Breast epithelium (tissue), 4 donors: ENCODE results near the gene NOL6. TPM values are rescaled to one million over a fixed set of nuclear protein-coding genes. Genes with fewer than 3 reads are reported as not detected.
"Not testable (repeated sequence)": the region's sequence is repeated elsewhere in the genome, so short reads cannot be mapped to it uniquely, and the experiment has no call there.

Experiments used
- DNase-seq, 2 donors: peaks; one replicate each; pipeline ENCODE4 v3.0.0-alpha.2; 2019; ENCODE audit warnings: low spot score in 2 of 2
- H3K27ac ChIP-seq, 2 donors: fragments of 200-600 bp; sonication (generic) in 1 of 2; one replicate each; pipeline ENCODE4 v1.5.1; 2016 to 2019; ENCODE audit warnings: mild to moderate bottlenecking in 1 of 2
- H3K27me3 ChIP-seq, 2 donors: fragments of 200-600 bp; sonication (generic) in 1 of 2; one replicate each; pipeline versions ENCODE4 v1.5.1 to v1.6.0; 2017 to 2019; ENCODE audit warnings: control low read depth in 1 of 2, mild to moderate bottlenecking in 1 of 2
- H3K36me3 ChIP-seq: fragments of 200-600 bp; one replicate; pipeline ENCODE4 v1.5.1; 2019
- H3K4me1 ChIP-seq, 2 donors: fragments of 200-600 bp; sonication (generic); one replicate each; pipeline ENCODE4 v1.5.1; 2016 to 2019; ENCODE audit warnings: control low read depth in 1 of 2
- H3K4me3 ChIP-seq, 3 donors: fragments of 200-600 bp; sonication (generic); 1 replicate in 2 of 3; 2 replicates in 1 of 3; pipeline ENCODE4 v1.5.1; 2016 to 2019; ENCODE audit warnings: mild to moderate bottlenecking in 3 of 3, moderate library complexity in 2 of 3
- H3K9me3 ChIP-seq, 2 donors: fragments of 200-600 bp; sonication (generic) in 1 of 2; one replicate each; pipeline ENCODE4 v1.5.1; 2016 to 2019; ENCODE audit warnings: control low read depth in 1 of 2
- POLR2A ChIP-seq: fragments of 450-650 bp; IDR thresholded peaks from one replicate; pipeline ENCODE4 v1.6.1; 2016; ENCODE audit warnings: antibody characterized with exemption, mild to moderate bottlenecking, moderate library complexity
- POLR2AphosphoS5 ChIP-seq, 3 donors: sonication (generic); formaldehyde crosslinking; IDR thresholded peaks; one replicate each; pipeline ENCODE4 v1.6.1; 2017; ENCODE audit warnings: antibody characterized with exemption in 3 of 3
- intact Hi-C: fragments of 100-400 bp; cut with DNase I; formaldehyde crosslinking; loops from one replicate; pipeline ENCODE4 v1.15.1; 2023; ENCODE audit warnings: low total_unique reads
- total RNA-seq, 3 donors: library from RNA; depleted of rRNA; stranded (reverse); fragments of >200 nt; gene quantifications; one replicate each; pipeline ENCODE4 v1.1.0, GENCODE V29; 2016
- TF ChIP-seq, protein P1 (sequence below), 3 donors: fragments of 450-650 bp; IDR thresholded peaks; one replicate each; pipeline ENCODE4 v1.5.1; 2016 to 2017; ENCODE audit warnings: antibody characterized with exemption in 3 of 3, mild to moderate bottlenecking in 3 of 3, moderate library complexity in 3 of 3

Gene NOL6
- total RNA-seq, 3 donors from 2014 or later, result 14.2 to 23.9 (median 22.3) TPM

DNA sequence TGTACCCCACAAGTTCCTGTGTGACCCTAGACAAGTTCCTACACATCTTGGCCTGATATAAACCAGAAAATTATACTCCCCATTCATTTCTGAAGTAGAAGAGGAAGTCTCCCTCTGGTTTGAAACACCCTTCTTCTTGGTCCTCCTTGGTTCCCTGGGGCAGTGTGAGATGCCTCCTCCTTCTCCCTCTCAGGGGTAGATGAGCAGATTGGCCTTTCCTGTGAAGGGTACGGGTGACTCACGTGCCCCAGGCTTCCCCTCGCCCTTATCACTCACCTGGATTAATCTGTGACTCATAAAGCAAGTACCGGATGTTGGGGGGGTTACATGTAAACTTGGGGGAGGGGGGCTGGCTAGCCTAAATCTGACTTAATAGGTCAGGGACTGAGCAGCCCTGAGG is 15.3 kb downstream of the NOL6 start:
- no peak for DNase-seq
- Histone ChIP-seq H3K27ac (no peak overlapping the region), H3K36me3 (peaks cover 10% of the 10 kb centered on the region), H3K27me3 (no peaks in the 10 kb centered on the region), H3K4me1 (no peaks in the 10 kb centered on the region), H3K4me3 (no peak overlapping the region), H3K9me3 (no peaks in the 10 kb centered on the region)
- TF ChIP-seq POLR2A (no peak), POLR2AphosphoS5 (IDR thresholded peaks at IDR 0.05) (no peak)
- TF ChIP-seq, protein P1, sequence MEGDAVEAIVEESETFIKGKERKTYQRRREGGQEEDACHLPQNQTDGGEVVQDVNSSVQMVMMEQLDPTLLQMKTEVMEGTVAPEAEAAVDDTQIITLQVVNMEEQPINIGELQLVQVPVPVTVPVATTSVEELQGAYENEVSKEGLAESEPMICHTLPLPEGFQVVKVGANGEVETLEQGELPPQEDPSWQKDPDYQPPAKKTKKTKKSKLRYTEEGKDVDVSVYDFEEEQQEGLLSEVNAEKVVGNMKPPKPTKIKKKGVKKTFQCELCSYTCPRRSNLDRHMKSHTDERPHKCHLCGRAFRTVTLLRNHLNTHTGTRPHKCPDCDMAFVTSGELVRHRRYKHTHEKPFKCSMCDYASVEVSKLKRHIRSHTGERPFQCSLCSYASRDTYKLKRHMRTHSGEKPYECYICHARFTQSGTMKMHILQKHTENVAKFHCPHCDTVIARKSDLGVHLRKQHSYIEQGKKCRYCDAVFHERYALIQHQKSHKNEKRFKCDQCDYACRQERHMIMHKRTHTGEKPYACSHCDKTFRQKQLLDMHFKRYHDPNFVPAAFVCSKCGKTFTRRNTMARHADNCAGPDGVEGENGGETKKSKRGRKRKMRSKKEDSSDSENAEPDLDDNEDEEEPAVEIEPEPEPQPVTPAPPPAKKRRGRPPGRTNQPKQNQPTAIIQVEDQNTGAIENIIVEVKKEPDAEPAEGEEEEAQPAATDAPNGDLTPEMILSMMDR (IDR thresholded peaks at IDR 0.05), result no peak
- intact Hi-C loops, result no loop called here

DNA sequence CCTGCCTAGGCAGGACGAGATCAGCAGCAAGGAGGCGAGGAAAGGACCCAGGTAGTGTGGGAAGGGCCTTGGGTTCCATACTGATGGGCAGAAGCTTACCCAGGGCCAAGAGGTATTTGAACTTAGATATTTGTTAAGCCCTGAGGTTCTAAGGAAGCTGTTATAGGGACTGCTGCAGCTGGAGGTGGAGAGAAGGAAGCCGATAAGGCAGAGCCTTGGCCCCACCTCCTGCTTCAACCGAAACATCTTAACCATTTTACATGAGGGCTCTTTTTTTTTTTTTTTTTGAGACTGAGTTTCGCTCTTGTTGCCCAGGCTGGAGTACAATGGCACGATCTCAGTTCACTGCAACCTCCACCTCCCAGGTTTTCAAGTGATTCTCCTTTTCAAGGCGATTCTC is 17.8 kb downstream of the NOL6 start:
- Histone ChIP-seq H3K4me3 (no peak overlapping the region), H3K9me3 (no peaks in the 10 kb centered on the region), H3K27ac (no peak overlapping the region), H3K27me3 (no peaks in the 10 kb centered on the region), H3K36me3 (no peaks in the 10 kb centered on the region), H3K4me1 (no peaks in the 10 kb centered on the region)
- no peak for DNase-seq
- TF ChIP-seq POLR2A (no peak), POLR2AphosphoS5 (IDR thresholded peaks at IDR 0.05) (no peak)
- TF ChIP-seq, protein P1 (IDR thresholded peaks at IDR 0.05), result no peak
- intact Hi-C loops, result no loop called here

DNA sequence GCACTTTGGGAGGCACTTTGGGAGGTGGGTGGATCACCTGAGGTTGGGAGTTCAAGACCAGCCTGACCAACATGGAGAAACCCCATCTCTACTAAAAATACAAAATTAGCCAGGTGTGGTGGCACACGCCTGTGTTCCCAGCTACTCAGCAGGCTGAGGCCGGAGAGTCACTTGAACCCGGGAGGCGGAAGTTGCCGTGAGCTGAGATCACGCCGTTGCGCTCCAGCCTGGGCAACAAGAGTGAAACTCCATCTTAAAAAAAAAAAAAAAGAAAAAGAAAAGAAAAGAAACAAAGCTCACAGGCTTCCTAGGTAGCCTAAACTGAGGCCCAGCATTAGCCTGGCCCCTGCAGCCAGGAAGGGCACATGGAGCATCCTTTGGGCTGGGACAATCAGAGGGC is 18.3 kb downstream of the NOL6 start:
- DNase-seq, H3K36me3 ChIP-seq, H3K4me3 ChIP-seq, intact Hi-C loops, H3K27ac ChIP-seq, H3K9me3 ChIP-seq, H3K4me1 ChIP-seq, H3K27me3 ChIP-seq: not testable (repeated sequence)

DNA sequence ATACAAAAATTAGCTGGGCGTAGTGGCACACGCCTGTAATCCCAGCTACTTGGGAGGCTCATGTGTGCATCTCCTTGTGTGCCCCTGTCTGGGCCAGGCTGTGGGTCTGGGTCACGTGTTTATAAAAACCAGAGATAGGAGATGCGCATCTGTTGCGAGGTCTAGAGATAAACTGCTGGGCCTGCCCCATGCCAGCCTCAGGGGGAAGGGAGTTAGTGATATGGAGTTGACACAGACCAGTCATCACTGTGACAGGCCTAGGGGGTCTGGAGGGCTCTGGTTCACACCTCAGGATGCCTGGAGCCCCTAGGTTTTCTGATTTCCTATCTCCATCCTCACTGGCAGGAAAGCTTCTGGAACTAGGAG is 19.1 kb downstream of the NOL6 start:
- not testable (repeated sequence) for DNase-seq

DNA sequence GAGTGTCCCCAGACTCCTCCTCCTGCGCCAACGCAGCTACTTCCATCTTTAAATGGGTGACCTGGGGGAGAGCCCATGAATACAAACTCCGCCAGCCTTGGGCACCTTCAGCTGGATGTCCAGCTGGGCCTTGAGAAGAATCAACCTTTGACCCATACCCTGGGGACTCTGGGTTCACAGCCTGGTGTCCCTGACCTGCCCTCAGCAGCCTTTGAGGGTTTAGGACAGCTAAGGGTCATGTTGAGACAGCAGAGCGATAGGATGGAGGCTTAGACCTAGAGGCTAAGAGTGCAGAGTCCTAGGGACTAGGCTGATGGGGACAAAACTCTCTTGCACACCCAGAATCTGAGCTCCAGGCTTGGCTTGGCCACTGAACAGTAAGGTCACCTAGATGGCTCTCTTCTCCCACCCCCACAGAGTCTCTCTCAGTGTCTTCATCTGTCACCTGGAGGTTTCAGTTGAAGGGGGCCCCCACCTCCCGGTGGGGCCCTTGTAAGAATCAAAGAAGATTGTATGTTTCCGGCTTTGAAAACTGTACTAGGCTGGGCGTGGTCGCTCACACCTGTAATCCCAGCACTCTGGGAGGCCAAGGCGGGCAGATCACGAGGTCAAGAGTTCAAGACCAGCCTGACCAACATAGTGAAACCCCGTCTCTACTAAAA is 19.6 kb downstream of the NOL6 start:
- no peaks in the 10 kb centered on the region for H3K36me3 ChIP-seq
- no peaks in the 10 kb centered on the region for H3K27me3 ChIP-seq
- intact Hi-C loops, result no loop called here
- TF ChIP-seq POLR2A, result no peak
- TF ChIP-seq POLR2AphosphoS5 (IDR thresholded peaks at IDR 0.05), result no peak
- TF ChIP-seq, protein P1 (IDR thresholded peaks at IDR 0.05), result no peak
- no peaks in the 10 kb centered on the region for H3K9me3 ChIP-seq
- no peak overlapping the region for H3K27ac ChIP-seq
- no peaks in the 10 kb centered on the region for H3K4me1 ChIP-seq
- no peak for DNase-seq
- H3K4me3 ChIP-seq, result no peak overlapping the region

More for the DNA sequence above, 19.1 kb downstream of the NOL6 start:
- H3K27ac ChIP-seq, H3K36me3 ChIP-seq, H3K27me3 ChIP-seq, intact Hi-C loops, H3K9me3 ChIP-seq, H3K4me1 ChIP-seq, H3K4me3 ChIP-seq: not testable (repeated sequence)

DNA sequence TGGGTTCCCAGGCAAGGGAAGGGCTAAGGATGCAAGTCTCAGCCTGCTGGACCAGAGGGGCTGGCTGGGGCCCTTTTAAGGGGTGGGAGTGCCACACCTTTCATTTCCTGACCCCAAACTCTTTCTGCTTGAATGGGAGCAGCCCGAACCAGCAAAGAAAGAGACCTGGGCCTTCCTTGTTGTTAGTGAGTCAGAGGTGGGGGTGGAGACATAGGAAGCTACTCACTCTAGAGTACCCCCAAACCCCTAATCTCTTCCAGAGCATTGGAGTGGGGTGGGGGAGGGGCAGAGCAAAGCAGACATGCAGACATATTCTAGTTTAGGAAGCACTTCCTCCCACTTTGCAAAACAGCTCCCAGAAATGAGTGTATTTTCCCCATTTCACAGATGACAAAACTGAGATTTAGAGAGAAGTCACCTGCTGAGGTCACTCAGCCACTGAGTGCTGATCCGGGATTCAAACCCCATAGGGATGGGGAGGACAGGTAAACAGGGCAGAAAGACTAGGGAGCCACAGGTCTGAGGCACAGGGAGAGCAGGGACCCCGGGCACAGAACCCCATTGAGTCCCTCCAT is 20.4 kb downstream of the NOL6 start:
- no peak for DNase-seq
- intact Hi-C loops, result no loop called here
- no peaks in the 10 kb centered on the region for H3K4me1 ChIP-seq
- no peaks in the 10 kb centered on the region for H3K36me3 ChIP-seq
- no peak overlapping the region for H3K4me3 ChIP-seq
- no peaks in the 10 kb centered on the region for H3K9me3 ChIP-seq
- no peaks in the 10 kb centered on the region for H3K27me3 ChIP-seq
- TF ChIP-seq POLR2A (no peak), POLR2AphosphoS5 (IDR thresholded peaks at IDR 0.05) (no peak)
- TF ChIP-seq, protein P1 (IDR thresholded peaks at IDR 0.05), result no peak
- H3K27ac ChIP-seq, result no peak overlapping the region
